GM19467 (cell line): ENCODE measurements around the gene CD244.
A peak's percentile ranks its signal among the peaks of the same experiment; 100 is the strongest.
"Not testable (repeated sequence)": the region's sequence is repeated elsewhere in the genome, so short reads cannot be mapped to it uniquely, and the experiment has no call there.

ENCODE experiments used
- ATAC-seq: cut with Tn5 transposase; IDR thresholded peaks from one replicate; pipeline ENCODE4 v1.9.1; 2021; ENCODE audit warnings: mild to moderate bottlenecking, moderate library complexity; ENCODE audit not compliant: unreplicated experiment

Gene CD244

GRCh38 chr1:160880216-160880615 is 17.5 kb upstream of the CD244 start:
- ATAC-seq, result no peak

GRCh38 chr1:160879056-160879455 is 16.4 kb upstream of the CD244 start:
- no peak for ATAC-seq

- ATAC-seq, result no peak
These were observed 14.5 kb upstream of the CD244 start for GRCh38 chr1:160877221-160877620.

- ATAC-seq, result no peak
These were observed 13.6 kb upstream of the CD244 start for GRCh38 chr1:160876311-160876710.

- ATAC-seq, result not testable (repeated sequence)
These were observed 12.9 kb upstream of the CD244 start for GRCh38 chr1:160875591-160875990.

GRCh38 chr1:160874935-160875334 is 12.2 kb upstream of the CD244 start:
- ATAC-seq, result no peak

GRCh38 chr1:160868141-160868540 is 5.5 kb upstream of the CD244 start:
- ATAC-seq, result no peak

GRCh38 chr1:160867651-160868050 is 5.0 kb upstream of the CD244 start:
- not testable (repeated sequence) for ATAC-seq

GRCh38 chr1:160866695-160867260 is 4.1 kb upstream of the CD244 start:
- ATAC-seq, result no peak

GRCh38 chr1:160866001-160866694 is 3.5 kb upstream of the CD244 start:
- ATAC-seq, result no peak

- no peak for ATAC-seq
These were observed 2.6 kb upstream of the CD244 start for GRCh38 chr1:160865337-160865736.

GRCh38 chr1:160864173-160864572 is 1.5 kb upstream of the CD244 start:
- no peak for ATAC-seq

GRCh38 chr1:160863774-160864131 is 1.1 kb upstream of the CD244 start:
- ATAC-seq, result no peak

GRCh38 chr1:160863061-160863773 is 530 bp upstream of the CD244 start:
- no peak for ATAC-seq

- no peak for ATAC-seq
These were observed 1.7 kb downstream of the CD244 start for GRCh38 chr1:160860840-160861505.

- no peak for ATAC-seq
These were observed 3.5 kb downstream of the CD244 start for GRCh38 chr1:160859166-160859565.

- no peak for ATAC-seq
These were observed 4.2 kb downstream of the CD244 start for GRCh38 chr1:160858507-160858906.

- no peak for ATAC-seq
These were observed 4.6 kb downstream of the CD244 start for GRCh38 chr1:160858097-160858496.

- peak; percentile 93 for ATAC-seq
These were observed 7.3 kb downstream of the CD244 start for GRCh38 chr1:160855181-160855981.

- ATAC-seq, result no peak
These were observed 8.9 kb downstream of the CD244 start for GRCh38 chr1:160853754-160854153.

GRCh38 chr1:160853014-160853413 is 9.7 kb downstream of the CD244 start:
- no peak for ATAC-seq
